Measurements from ENCODE around the gene HOXC10.

Gene HOXC10

GRCh38 chr12:53939141-53940108 lies 45.5 kb upstream of the HOXC10 start:
- DNase-seq (ENCODE audit: low read depth): peak; percentile 17
- no peak overlapping the region for H3K4me3 ChIP-seq (ENCODE audit: low read depth, low read length)
- no peak for TF ChIP-seq CTCF (conservative IDR thresholded peaks at IDR 0.05; ENCODE audit: low read depth, low read length)

GRCh38 chr12:53940443-53941014 lies 44.4 kb upstream of the HOXC10 start:
- DNase-seq (ENCODE audit: low read depth): no peak
- TF ChIP-seq CTCF (conservative IDR thresholded peaks at IDR 0.05; ENCODE audit: low read depth, low read length): no peak
- H3K4me3 ChIP-seq (ENCODE audit: low read depth, low read length): no peak overlapping the region

- no peak for TF ChIP-seq CTCF (conservative IDR thresholded peaks at IDR 0.05; ENCODE audit: low read depth, low read length)
- no peak overlapping the region for H3K4me3 ChIP-seq (ENCODE audit: low read depth, low read length)
- DNase-seq (ENCODE audit: low read depth): no peak
Observed at GRCh38 chr12:53941187-53941586, 43.8 kb upstream of the HOXC10 start.

GRCh38 chr12:53941750-53942149 lies 43.2 kb upstream of the HOXC10 start:
- no peak overlapping the region for H3K4me3 ChIP-seq (ENCODE audit: low read depth, low read length)
- no peak for TF ChIP-seq CTCF (conservative IDR thresholded peaks at IDR 0.05; ENCODE audit: low read depth, low read length)
- DNase-seq (ENCODE audit: low read depth): no peak

- no peak overlapping the region for H3K4me3 ChIP-seq (ENCODE audit: low read depth, low read length)
- no peak for TF ChIP-seq CTCF (conservative IDR thresholded peaks at IDR 0.05; ENCODE audit: low read depth, low read length)
- DNase-seq (ENCODE audit: low read depth): no peak
Observed at GRCh38 chr12:53942467-53942997, 42.4 kb upstream of the HOXC10 start.

GRCh38 chr12:53944209-53944608 lies 40.7 kb upstream of the HOXC10 start:
- no peak for TF ChIP-seq CTCF (conservative IDR thresholded peaks at IDR 0.05; ENCODE audit: low read depth, low read length)
- DNase-seq (ENCODE audit: low read depth): no peak
- H3K4me3 ChIP-seq (ENCODE audit: low read depth, low read length): no peak overlapping the region
